Measurements from ENCODE around the gene GNG7. TPM values are rescaled to one million over a fixed set of nuclear protein-coding genes. Genes with fewer than 3 reads are reported as not detected.

GNG7 gene
- total RNA-seq, 4 donors from 2014 or later: 1.3 to 3.9 (median 1.8) TPM

DNA sequence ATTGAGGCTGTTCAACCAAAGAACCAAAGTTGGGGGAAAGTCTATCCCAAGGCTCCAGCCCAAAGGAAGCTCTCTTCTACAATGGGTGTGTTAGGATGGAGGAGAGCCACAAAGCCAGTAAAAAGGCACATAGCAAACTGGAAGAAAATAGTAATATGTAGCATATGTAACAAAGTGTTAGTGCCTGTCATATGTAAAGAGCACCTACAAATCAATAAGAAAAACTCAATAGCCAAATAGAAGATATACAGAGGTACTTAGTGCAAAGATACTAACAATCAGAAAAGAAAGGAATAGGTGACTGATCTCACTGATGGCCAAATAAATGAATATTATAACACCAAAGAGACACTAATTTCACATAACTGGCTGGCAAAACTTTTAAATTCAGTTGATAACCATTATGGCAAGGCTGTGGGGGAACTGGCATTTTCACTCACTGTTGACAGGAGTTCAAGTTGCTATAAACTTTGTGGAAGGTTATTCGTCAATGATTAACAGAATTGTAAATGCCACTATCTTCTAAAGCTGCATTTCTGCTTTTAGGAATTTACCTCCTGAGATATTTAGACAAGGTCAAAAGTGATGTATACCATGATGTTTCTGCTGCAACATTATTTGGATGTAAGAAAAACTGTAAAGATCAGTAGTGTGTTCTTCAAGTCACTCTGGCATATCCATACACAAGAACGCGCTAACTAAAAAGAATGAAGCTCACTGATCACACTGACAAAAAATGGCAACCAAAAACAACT, 110.8 kb downstream of the GNG7 start:
- DNase-seq (ENCODE audit: low spot score) (no peak), ATAC-seq (ENCODE audit: low FRiP score) (no peak)
- TF ChIP-seq, protein P1, sequence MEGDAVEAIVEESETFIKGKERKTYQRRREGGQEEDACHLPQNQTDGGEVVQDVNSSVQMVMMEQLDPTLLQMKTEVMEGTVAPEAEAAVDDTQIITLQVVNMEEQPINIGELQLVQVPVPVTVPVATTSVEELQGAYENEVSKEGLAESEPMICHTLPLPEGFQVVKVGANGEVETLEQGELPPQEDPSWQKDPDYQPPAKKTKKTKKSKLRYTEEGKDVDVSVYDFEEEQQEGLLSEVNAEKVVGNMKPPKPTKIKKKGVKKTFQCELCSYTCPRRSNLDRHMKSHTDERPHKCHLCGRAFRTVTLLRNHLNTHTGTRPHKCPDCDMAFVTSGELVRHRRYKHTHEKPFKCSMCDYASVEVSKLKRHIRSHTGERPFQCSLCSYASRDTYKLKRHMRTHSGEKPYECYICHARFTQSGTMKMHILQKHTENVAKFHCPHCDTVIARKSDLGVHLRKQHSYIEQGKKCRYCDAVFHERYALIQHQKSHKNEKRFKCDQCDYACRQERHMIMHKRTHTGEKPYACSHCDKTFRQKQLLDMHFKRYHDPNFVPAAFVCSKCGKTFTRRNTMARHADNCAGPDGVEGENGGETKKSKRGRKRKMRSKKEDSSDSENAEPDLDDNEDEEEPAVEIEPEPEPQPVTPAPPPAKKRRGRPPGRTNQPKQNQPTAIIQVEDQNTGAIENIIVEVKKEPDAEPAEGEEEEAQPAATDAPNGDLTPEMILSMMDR (IDR thresholded peaks at IDR 0.05): no peak

DNA sequence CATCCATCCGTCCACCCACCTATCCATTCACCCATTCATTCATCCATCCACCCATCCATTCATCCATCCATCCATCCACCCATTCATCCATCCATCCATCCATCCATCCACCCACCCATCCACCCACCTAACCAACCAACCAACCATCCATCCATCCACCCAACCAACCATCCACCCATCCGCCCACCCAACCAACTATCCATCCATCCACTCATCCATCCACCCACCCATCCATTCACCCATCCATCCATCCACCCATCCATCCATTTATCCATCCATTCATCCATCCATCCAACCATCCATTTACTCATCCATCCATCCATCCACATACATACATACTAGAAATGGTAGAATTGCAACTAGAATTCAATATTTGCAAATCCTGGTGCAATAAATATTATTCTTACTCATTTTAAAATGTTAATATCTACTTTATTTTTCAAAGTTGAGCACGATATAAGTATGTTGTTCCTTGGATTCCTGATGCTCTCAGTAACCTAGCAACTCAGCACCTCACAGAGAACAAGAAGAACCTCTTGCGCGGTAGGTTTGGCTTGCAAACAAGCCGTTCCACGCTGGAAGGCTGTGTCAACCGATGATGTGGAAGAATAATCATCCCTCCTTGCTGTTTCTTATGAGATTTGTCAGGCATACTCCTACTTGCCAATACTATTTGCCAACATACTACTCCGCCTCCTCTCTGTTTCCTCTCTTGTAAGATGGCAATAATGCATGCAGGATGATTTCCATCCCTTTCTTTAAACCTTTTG, 111.7 kb downstream of the GNG7 start:
- no peak for ATAC-seq (ENCODE audit: low FRiP score)
- TF ChIP-seq, protein P1 (IDR thresholded peaks at IDR 0.05): no peak
- no peak for DNase-seq (ENCODE audit: low spot score)

DNA sequence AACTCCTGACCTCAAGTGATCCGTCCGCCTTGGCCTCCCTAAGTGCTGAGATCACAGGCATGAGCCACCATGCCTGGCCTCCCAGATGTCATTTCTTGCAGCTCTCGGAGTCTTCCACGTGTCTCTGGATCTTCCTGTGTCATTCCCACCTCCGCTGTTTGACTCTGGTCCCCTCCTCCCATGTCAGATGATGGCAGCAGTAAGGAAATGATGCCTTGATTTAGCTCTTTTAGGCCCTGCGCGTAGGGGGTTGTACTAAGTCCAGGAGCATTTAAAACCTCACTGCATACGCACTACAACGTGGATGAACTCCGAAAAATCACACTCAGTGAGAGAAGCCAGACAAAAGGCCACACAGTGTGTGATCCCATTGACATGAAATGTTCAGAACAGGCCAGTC, 113.1 kb downstream of the GNG7 start:
- ATAC-seq (ENCODE audit: low FRiP score): no peak
- DNase-seq (ENCODE audit: low spot score): no peak
- TF ChIP-seq, protein P1 (IDR thresholded peaks at IDR 0.05): no peak

DNA sequence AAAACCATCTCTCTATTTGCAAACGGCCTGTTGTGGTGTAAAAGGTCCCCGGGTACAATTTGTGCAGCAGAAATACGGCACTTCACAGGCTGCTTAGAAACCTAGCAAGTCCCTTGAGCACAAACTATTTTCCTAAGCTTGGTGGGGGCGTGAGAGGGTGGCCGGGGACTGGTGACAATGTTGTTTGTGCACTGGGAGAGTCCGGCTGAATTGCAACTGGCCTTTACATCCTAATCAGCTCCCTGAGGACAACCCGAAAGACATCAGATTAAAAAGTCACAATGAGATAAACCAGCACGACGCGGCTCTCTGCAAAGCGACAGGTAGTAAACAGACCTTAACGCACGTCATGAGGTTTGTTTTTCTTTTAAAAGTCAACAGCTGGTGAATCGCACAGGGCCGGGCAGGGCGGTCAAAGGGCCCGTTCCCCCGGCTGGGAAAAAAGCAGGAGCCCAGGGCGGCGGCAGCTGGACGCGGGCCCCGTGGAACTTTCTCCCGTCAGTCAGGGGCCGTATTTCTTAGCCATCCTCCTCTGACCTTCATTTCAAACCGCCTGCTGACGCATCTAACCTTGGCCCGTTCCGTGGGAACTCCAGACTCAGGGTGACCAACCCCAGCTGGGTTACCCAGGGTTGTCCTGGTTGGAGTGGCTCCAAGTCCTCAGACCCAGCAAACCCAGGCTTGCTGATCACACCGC, 114.3 kb downstream of the GNG7 start:
- TF ChIP-seq, protein P1 (IDR thresholded peaks at IDR 0.05): no peak
- ATAC-seq (ENCODE audit: low FRiP score) (no peak), DNase-seq (ENCODE audit: low spot score) (no peak)

DNA sequence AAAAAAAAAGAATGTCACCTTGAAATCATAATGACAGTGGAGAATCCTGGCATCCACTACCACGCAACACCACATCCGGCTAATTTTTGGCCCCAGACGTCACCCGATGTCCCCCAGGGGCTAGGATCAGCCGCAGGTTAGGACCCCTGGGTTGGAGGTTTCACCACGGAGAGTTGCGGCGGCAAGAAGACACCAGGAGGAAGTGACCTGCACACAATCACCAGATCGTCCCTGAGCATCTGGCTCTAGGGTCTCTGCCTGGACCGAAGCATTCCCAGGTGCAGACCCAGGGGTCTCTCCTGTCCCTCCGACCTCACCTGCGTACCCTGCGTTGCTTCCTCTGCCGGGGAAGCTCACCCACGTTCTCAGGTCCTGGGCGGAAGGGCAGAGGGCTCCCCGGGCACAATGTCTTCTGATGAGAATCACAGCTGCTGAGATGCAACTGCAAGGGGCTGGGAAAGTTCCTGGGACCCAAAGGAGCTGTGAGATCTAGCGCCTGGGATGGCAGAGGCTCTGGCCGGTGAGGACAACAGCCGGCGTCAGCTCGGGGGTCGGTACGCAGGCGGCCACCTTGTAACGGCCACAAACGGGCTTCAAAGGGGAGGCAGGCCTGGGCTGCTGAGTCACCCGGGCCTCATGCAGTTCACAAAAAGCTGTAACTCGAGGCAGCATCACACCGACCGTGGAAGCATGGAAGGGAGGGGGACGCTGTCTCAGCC, 115.3 kb downstream of the GNG7 start:
- DNase-seq (ENCODE audit: low spot score) (no peak), ATAC-seq (ENCODE audit: low FRiP score) (no peak)
- TF ChIP-seq, protein P1 (IDR thresholded peaks at IDR 0.05): no peak

DNA sequence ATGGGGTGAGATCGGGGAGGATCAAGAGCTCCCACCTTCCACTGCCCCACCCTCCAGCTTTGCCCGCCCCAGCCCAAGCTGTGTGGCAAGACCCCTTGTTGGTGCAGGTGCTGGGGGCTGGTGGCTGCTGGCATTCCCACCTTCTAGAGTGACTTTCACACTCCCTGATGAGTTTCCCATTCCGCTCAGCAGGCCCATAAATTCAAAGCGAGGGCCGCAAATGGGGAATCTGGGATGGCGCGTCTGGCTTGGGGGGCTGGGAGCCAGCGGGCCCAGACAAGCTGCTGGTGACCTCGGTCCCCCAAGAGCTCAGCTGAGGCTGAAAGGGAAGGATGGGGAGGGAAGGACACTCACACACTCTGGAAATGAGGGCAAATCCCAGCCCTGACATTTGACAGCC, 116.3 kb downstream of the GNG7 start:
- TF ChIP-seq, protein P1 (IDR thresholded peaks at IDR 0.05): no peak
- DNase-seq (ENCODE audit: low spot score): no peak
- no peak for ATAC-seq (ENCODE audit: low FRiP score)
